Adrenal gland (tissue), 12 donors: ENCODE results near the gene LRCH1. TPM values are rescaled to one million over a fixed set of nuclear protein-coding genes. Genes with fewer than 3 reads are reported as not detected.

Experiments used
- DNase-seq, 7 donors: peaks; one replicate each; pipeline ENCODE4 v3.0.0-alpha.2; 2019 to 2020
- H3K27ac ChIP-seq, 5 donors: fragments of 200-600 bp; sonication (generic) in 4 of 5; 1 replicate in 3 of 5; 2 replicates in 2 of 5; pipeline versions ENCODE4 v1.5.1 to v1.8.0; 2016 to 2020; ENCODE audit warnings: mild to moderate bottlenecking in 1 of 5
- H3K27me3 ChIP-seq: fragments of 200-600 bp; 2 replicates; pipeline ENCODE4 v1.8.0; 2021
- H3K36me3 ChIP-seq, 2 donors: fragments of 200-600 bp; replicated peaks in 1 of 2; 1 replicate in 1 of 2; 2 replicates in 1 of 2; pipeline versions ENCODE4 v1.5.1 to v1.8.0; 2018 to 2022
- H3K4me1 ChIP-seq, 2 donors: fragments of 200-600 bp; replicated peaks in 1 of 2; 1 replicate in 1 of 2; 2 replicates in 1 of 2; pipeline versions ENCODE4 v1.5.1 to v1.8.0; 2018 to 2021
- H3K4me3 ChIP-seq, 4 donors: fragments of 200-600 bp; sonication (generic) in 3 of 4; one replicate each; pipeline ENCODE4 v1.5.1; 2016 to 2018
- H3K9me3 ChIP-seq, 3 donors: fragments of 200-600 bp; sonication (generic) in 1 of 3; replicated peaks in 1 of 3; 1 replicate in 2 of 3; 2 replicates in 1 of 3; pipeline versions ENCODE4 v1.5.1 to v1.8.0; 2016 to 2021
- CTCF ChIP-seq, 6 experiments: fragments of 450-650 bp in 4 of 6; fragments of 200-600 bp in 2 of 6; sonication (generic) in 1 of 6; IDR thresholded peaks; 1 replicate in 5 of 6; 2 replicates in 1 of 6; pipeline versions ENCODE4 v1.5.1 to v1.8.0; 2016 to 2021; ENCODE audit warnings: antibody characterized with exemption in 6 of 6, mild to moderate bottlenecking in 2 of 6, moderate library complexity in 1 of 6
- POLR2A ChIP-seq, 2 donors: fragments of 450-650 bp; IDR thresholded peaks; one replicate each; pipeline ENCODE4 v1.6.1; 2017; ENCODE audit warnings: antibody characterized with exemption in 2 of 2, mild to moderate bottlenecking in 2 of 2, moderate library complexity in 1 of 2
- WGBS, 4 donors: extraction: QIAGEN DNeasy Blood & Tissue Kit in 2 of 4; methylation state at CpG; one replicate each; pipeline versions ENCODE4 v1.1.5 to v1.1.7; 2013 to 2017; 5-methylcytosine and 5-hydroxymethylcytosine counted together
- intact Hi-C, 2 donors: fragments of 100-400 bp; cut with DNase I; formaldehyde crosslinking; loops; one replicate each; pipeline versions ENCODE4 v1.14.1 to v1.15.0; 2022 to 2023
- polyA plus RNA-seq, 3 donors: library from polyadenylated mRNA; stranded (reverse); fragments of 200-250 nt in 2 of 3; fragments of 350-450 nt in 1 of 3; fragmentation: Illumina TruSeq in 1 of 3; extraction: RNeasy Lipid Tissue Mini Kit (QIAGEN cat#74804) in 1 of 3; gene quantifications; one replicate each; pipeline ENCODE4 v1.2.3, GENCODE V29; 2013 to 2014
- total RNA-seq, 9 donors: library from RNA; depleted of rRNA in 4 of 9; stranded (reverse); fragments of >200 nt in 4 of 9; fragments of 120-200 nt in 1 of 9; fragmentation: NEBNext Ultra II Directional in 1 of 9; extraction: Animal tissue kit (Norgen Biotek cat#: 25700) in 1 of 9; gene quantifications; one replicate each; pipeline versions ENCODE4 v1.1.0 to v1.2.4, GENCODE V29; 2013 to 2023
- donor health status: healthy with polysubstance abuse.
- donor health status: Bipolar disorder and iron deficiency.
- donor health status: DM: yes; HTN: yes; CAD: no.
- donor health status: DM: no; HTN: no; CAD: no.
- donor health status: DM: no; HTN: no; CAD: no.
- donor health status: DM: yes; HTN: yes; CAD: no.

The LRCH1 gene
- total and polyA plus RNA-seq, 12 donors = 2.8 to 13.6 (median 8.4) TPM

DNA sequence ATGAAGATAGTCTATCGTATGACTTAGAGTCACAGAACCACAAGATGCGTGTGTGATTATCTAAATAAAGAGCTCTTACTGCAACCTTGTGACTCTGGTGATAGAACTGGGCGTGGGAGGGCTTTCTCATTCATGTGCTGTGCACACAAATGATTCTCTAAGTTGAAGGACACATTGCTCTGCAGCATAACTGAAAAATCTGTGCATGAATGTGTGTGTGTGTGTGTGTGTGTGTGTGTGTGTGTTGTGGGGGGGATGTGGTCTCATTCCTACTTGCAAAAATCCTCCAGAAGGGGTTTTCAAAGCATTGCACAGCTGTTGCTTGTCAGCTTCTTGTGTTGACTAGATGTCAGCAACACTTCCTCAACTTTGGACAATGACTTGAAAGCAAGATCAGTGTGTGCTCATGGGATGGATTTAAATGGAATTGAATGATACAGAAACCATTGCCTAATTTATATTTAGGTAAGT is 22.4 kb downstream of the LRCH1 start:
- DNase-seq = no peak
- no peaks in the 10 kb centered on the region for H3K27me3 ChIP-seq
- no peaks in the 10 kb centered on the region for H3K36me3 ChIP-seq
- H3K4me3 ChIP-seq = no peak overlapping the region
- H3K9me3 ChIP-seq = no peaks in the 10 kb centered on the region
- no peak for TF ChIP-seq POLR2A (IDR thresholded peaks at IDR 0.05)
- no peak for TF ChIP-seq CTCF (IDR thresholded peaks at IDR 0.05)
- H3K4me1 ChIP-seq = peaks cover 0 to 19% of the 10 kb centered on the region in 2 donors
- no peak overlapping the region for H3K27ac ChIP-seq
- intact Hi-C loops = no loop called here
- WGBS, 4 donors = 48 to 70% (median 59%) methylated on average over 3 of the region's 3 CpGs

GRCh38 chr13:46575818-46576221 is 22.9 kb downstream of the LRCH1 start:
- H3K27me3 ChIP-seq = no peaks in the 10 kb centered on the region
- TF ChIP-seq POLR2A (IDR thresholded peaks at IDR 0.05) = no peak
- no peak for TF ChIP-seq CTCF (IDR thresholded peaks at IDR 0.05)
- peak in 6 of 7 donors; percentile 20 to 63 (median 40) for DNase-seq
- intact Hi-C loops = no loop called here
- H3K9me3 ChIP-seq = no peaks in the 10 kb centered on the region
- no peaks in the 10 kb centered on the region for H3K36me3 ChIP-seq
- H3K4me1 ChIP-seq = peaks cover 0 to 15% of the 10 kb centered on the region in 2 donors
- 23 to 36% (median 28%) methylated on average over 5 of the region's 5 CpGs for WGBS, 4 donors
- no peak overlapping the region for H3K4me3 ChIP-seq
- peak overlapping the region in 1 of 5 donors; percentile 1 for H3K27ac ChIP-seq

DNA sequence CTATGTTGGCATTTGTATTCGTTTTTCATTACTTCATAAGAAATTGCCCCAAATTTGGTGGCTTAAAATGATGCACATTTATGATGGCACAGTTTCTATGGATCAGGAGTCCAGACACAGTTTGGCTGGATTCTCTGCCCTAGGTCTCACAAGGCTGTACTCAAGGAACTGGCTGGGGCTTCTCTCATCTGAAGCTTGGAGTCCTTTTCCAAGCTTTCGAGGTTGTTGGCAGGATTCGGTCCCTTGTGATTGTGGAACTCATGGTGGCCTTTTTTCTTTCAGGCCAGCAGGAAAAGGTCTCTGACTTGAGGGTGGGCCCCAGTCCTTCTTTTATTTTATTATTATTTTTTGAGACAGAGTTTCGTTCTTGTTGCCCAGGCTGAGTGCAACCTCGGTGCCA is 23.8 kb downstream of the LRCH1 start:
- no peak overlapping the region for H3K4me3 ChIP-seq
- TF ChIP-seq CTCF (IDR thresholded peaks at IDR 0.05) = no peak
- TF ChIP-seq POLR2A (IDR thresholded peaks at IDR 0.05) = no peak
- H3K36me3 ChIP-seq = no peaks in the 10 kb centered on the region
- WGBS, 4 donors = 87 to 95% (median 89%) methylated on average over 5 of the region's 5 CpGs
- H3K4me1 ChIP-seq = peaks cover 0 to 15% of the 10 kb centered on the region in 2 donors
- no peak overlapping the region for H3K27ac ChIP-seq
- intact Hi-C loops = no loop called here
- DNase-seq = no peak
- no peaks in the 10 kb centered on the region for H3K9me3 ChIP-seq
- no peaks in the 10 kb centered on the region for H3K27me3 ChIP-seq

GRCh38 chr13:46577696-46578589 is 25.0 kb downstream of the LRCH1 start:
- DNase-seq = no peak
- H3K27ac ChIP-seq = no peak overlapping the region
- no peaks in the 10 kb centered on the region for H3K36me3 ChIP-seq
- 73 to 81% (median 76%) methylated on average over 10 of the region's 10 CpGs for WGBS, 4 donors
- H3K4me3 ChIP-seq = no peak overlapping the region
- TF ChIP-seq CTCF (IDR thresholded peaks at IDR 0.05) (no peak), POLR2A (IDR thresholded peaks at IDR 0.05) (no peak)
- peaks cover 0 to 15% of the 10 kb centered on the region in 2 donors for H3K4me1 ChIP-seq
- intact Hi-C loops = no loop called here
- H3K27me3 ChIP-seq = no peaks in the 10 kb centered on the region
- H3K9me3 ChIP-seq = no peaks in the 10 kb centered on the region
